Ishikawa (cell line): ENCODE measurements around the gene DRD4.

Experiments
- CEBPB ChIP-seq: IDR thresholded peaks from 2 replicates; pipeline ENCODE4 v1.6.1; 2012
- CREB1 ChIP-seq: IDR thresholded peaks from 2 replicates; pipeline ENCODE4 v1.6.1; 2012; ENCODE audit warnings: low read depth
- EP300 ChIP-seq: IDR thresholded peaks from 2 replicates; pipeline ENCODE4 v1.6.1; 2012; ENCODE audit warnings: borderline replicate concordance
- FOXM1 ChIP-seq: IDR thresholded peaks from 2 replicates; pipeline ENCODE4 v1.6.1; 2012; ENCODE audit warnings: low read depth, borderline replicate concordance
- MAX ChIP-seq: IDR thresholded peaks from 2 replicates; pipeline ENCODE4 v1.6.1; 2012
- RAD21 ChIP-seq: IDR thresholded peaks from 2 replicates; pipeline ENCODE4 v1.6.1; 2012; ENCODE audit warnings: low read depth
- REST ChIP-seq: IDR thresholded peaks from 2 replicates; pipeline ENCODE4 v1.6.1; 2012; ENCODE audit warnings: low read depth, mild to moderate bottlenecking
- TAF1 ChIP-seq: IDR thresholded peaks from 2 replicates; pipeline ENCODE4 v1.6.1; 2012; ENCODE audit warnings: low read depth, mild to moderate bottlenecking
- TCF12 ChIP-seq: IDR thresholded peaks from 2 replicates; pipeline ENCODE4 v1.6.1; 2012; ENCODE audit warnings: low read depth
- USF1 ChIP-seq: IDR thresholded peaks from 2 replicates; pipeline ENCODE4 v1.6.1; 2012
- YY1 ChIP-seq: IDR thresholded peaks from 2 replicates; pipeline ENCODE4 v1.6.1; 2012; ENCODE audit warnings: low read depth

GRCh38 chr11:590997-591396, 46.1 kb upstream of the DRD4 start:
- no peak for TF ChIP-seq CEBPB
- TF ChIP-seq EP300: no peak
- no peak for TF ChIP-seq TCF12
- TF ChIP-seq MAX: no peak
- TF ChIP-seq CREB1: no peak
- TF ChIP-seq TAF1: no peak
- TF ChIP-seq YY1: no peak
- no peak for TF ChIP-seq RAD21
- TF ChIP-seq REST: no peak
- TF ChIP-seq FOXM1: no peak
- TF ChIP-seq USF1: no peak
